HG02763 (cell line): ENCODE measurements around the gene PPP1R1B.

Experiments used
- ATAC-seq: cut with Tn5 transposase; IDR thresholded peaks from one replicate; pipeline ENCODE4 v1.9.1; 2021; ENCODE audit warnings: mild to moderate bottlenecking, moderate library complexity; ENCODE audit not compliant: unreplicated experiment

The PPP1R1B gene

DNA sequence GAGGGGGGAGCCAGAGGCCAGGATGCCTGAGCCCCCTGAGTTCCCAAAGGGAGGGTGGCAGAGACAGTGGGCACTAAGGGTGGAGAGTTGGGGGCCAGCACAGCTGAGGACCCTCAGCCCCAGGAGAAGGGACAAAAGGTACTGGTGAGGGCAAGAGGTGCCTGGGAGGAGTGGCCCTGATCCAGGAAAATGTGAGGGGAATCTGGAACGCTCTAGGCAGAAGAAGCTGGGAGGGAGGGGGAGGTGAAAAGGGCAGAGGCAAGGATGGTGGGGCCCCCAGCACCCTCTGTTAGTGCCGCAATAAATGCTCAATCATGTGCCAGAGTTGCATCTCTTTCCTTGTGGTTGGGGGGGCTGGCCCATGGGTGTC lies 39.5 kb downstream of the PPP1R1B start:
- no peak for ATAC-seq

DNA sequence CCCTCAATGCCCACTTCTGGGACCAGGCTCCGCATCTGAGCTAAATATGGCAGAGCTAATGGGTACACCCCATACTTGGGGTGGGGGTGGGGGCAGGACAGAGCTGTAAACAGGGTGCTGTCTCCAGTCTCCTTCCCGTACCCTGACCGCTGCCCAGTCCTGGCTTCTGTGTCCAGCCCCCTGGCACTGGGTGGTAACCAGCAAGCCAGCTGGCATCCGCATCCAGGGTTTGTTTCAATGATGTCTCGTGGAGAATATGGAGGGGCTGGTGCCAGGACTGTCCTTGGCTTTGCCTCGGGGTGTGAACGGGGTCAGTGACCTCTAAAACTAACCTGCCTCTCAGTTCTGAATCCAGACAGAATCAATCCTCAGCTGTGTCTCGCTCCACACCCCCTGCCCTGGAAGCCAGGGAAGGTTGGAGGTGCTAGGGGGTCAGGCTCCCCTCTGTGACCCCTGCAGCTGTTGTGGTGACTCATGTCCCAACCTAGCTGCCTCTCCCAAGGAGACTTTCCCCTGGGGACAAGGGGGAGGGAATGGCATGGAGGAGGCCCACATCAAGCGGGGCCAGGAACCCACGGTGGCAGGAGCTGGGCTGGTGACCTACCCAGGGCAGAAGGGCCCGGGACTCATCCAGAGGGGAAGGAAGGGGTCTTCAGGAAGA lies 40.0 kb downstream of the PPP1R1B start:
- no peak for ATAC-seq

DNA sequence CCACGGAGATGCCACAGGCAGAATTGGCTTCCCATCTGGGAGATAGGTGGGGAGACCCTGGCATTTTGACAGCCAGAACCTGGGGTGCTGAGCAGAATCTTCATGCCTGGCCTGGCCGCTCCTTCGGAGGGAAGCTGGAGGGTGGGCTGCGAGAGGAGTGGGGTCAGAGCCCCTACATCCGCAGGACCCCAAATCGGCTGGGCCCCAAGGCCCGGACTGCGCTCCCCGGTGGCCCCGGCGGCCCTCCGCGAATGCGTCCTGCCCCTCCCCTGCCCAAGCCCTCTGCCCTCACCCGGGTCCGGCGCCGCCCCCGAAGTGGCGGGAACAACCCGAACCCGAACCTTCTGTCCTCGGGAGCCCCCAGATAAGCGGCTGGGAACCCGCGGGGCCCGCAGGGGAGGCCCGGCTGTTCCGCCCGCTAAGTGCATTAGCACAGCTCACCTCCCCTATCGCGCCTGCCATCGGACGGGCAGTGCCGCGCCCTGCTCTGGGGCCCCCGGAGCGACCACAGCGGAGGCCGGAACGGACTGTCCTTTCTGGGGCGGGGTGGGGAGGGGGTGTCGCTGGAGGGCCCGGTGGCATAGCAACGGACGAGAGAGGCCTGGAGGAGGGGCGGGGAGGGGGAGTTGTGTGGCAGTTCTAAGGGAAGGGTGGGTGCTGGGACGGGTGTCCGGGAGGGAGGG lies 40.7 kb downstream of the PPP1R1B start:
- no peak for ATAC-seq

DNA sequence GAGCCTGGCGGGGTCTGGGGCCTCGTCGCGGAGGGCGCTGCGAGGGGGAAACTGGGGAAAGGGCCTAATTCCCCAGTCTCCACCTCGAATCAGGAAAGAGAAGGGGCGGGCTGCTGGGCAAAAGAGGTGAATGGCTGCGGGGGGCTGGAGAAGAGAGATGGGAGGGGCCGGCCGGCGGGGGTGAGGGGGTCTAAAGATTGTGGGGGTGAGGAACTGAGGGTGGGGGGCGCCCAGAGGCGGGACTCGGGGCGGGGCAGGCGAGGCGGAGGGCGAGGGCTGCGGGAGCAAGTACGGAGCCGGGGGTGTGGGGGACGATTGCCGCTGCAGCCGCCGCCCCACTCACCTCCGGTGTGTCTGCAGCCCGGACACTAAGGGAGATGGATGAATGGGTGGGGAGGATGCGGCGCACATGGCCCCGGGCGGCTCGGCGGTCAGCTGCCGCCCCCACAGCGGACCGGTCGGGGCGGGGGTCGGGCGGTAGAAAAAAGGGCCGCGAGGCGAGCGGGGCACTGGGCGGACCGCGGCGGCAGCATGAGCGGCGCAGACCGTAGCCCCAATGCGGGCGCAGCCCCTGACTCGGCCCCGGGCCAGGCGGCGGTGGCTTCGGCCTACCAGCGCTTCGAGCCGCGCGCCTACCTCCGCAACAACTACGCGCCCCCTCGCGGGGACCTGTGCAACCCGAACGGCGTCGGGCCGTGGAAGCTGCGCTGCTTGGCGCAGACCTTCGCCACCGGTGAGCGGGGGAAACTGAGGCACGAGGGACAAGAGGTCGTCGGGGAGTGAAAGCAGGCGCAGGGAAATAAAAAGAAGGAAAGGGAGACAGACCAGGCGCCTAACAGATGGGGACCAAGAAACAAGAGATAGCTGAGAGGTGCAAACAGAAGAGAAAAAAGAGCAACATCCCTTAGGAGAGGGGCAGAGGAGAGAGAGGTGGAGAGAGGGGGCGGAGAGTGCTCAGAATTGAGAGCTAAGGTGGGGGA lies 41.5 kb downstream of the PPP1R1B start, which contains the start of gene PNMT:
Gene PNMT, plus strand, starts transcription at position 509 of the 980 bp plus-strand sequence. Its CDS starts 23 bp downstream, at position 532.
- no peak for ATAC-seq

DNA sequence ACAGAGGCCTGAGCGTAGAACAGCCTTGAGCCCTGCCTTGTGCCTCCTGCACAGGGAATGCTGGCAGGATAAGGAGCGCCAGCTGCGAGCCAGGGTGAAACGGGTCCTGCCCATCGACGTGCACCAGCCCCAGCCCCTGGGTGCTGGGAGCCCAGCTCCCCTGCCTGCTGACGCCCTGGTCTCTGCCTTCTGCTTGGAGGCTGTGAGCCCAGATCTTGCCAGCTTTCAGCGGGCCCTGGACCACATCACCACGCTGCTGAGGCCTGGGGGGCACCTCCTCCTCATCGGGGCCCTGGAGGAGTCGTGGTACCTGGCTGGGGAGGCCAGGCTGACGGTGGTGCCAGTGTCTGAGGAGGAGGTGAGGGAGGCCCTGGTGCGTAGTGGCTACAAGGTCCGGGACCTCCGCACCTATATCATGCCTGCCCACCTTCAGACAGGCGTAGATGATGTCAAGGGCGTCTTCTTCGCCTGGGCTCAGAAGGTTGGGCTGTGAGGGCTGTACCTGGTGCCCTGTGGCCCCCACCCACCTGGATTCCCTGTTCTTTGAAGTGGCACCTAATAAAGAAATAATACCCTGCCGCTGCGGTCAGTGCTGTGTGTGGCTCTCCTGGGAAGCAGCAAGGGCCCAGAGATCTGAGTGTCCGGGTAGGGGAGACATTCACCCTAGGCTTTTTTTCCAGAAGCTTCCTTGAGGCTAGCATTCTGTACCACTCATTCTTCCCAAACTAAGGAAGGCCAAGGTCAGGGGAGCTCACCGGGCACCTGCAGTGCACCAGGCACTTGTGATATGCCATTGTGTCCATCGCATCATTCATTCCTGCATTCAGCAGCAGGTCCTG lies 43.4 kb downstream of the PPP1R1B start:
- no peak for ATAC-seq

DNA sequence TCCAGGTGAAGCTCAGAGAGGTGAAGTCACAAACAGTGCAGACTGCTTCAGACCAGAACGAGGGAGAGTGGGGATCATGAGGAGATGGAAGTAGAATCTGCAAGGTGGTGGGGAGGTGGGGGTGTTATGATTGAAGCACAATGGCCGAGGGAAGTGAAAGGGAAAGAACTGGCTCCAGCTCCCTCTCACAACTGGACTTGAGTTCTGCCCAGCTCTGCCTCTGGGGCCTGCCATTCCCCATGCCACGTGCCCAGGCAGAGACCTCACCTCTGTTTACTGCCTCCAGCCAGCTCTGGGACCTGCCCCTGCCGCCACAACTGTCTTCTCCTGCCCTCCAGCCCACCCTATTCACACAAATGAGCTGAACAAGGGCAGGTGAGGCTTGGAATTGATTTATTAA lies 44.0 kb downstream of the PPP1R1B start:
- no peak for ATAC-seq

DNA sequence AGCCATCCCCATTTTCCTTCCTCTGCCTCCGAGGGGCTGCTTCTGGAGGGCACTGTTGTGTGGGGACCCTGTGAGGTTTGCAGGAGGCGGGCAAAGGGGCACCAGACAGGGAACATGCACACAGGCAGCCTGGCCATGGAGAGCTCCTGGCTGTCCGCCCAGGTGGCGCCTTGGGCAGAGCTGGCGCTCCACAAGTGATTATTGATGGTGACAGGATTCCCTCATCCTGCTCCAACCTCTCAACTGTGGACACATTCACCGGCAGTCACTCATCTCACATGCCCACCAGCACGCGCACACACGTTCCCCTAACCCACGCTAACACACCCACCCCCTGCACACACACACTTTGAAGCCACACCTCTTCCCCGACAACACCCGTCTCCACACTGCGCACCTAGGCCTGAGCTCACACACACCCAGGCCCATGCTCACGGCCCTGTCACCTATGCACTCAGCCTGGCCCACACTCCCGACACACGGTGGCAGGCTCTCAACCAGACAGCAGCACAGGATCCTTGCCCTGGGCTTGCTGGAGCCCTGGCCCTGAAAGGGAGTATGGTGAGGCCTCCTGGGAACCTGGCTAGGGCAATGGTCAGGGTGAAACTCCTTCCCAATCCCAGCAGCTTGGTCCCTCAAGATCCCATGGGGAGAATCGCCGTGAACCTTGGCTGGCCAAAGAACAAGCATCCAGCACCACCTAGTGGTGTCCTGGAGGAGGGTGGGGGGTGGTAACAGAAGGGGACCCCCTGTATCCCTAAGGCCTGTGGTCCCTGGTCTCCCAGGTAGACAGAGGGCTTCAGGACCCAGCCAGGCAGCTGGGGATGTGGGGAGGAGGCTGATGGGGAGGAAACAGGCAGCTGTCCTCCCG lies 45.1 kb downstream of the PPP1R1B start:
- no peak for ATAC-seq

DNA sequence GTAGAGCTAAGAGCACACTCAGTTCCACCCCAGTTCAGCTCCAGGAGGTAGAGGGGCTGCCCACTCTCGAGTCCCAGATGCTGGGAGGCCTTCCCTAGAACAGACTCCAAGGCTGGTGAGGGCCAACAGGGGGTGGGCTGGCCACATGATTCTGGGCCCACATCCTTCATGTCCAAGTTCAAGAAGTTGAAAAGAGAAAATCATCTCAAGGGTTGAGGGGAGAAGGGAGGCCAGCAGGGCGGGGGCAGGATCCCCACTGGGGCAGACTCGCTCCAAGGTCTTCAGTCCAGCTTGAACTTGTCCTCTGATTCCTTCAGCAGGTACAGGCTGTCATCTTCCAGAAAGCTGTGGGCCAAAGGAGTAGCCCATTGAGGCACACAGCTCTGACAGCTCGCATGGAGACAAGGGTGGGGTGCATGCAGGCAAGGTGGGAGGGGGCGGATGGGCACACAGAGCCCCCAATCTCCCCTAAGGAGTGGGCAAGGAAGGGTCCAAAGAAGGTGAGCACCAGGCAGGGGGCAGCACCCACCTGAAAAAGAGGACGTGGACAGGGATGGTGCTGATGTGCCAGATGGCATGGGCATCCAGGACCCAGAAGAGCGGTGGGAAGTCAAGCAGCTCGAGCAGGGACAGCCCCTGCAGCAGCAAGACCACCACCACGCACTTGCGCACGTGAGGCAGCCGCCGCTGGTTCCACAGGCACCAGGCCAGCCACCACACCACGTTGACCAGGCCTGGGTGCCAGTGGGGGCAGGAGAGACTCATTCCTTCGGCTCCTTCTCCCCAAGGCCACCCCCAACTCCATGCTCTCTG lies 46.0 kb downstream of the PPP1R1B start:
- no peak for ATAC-seq

DNA sequence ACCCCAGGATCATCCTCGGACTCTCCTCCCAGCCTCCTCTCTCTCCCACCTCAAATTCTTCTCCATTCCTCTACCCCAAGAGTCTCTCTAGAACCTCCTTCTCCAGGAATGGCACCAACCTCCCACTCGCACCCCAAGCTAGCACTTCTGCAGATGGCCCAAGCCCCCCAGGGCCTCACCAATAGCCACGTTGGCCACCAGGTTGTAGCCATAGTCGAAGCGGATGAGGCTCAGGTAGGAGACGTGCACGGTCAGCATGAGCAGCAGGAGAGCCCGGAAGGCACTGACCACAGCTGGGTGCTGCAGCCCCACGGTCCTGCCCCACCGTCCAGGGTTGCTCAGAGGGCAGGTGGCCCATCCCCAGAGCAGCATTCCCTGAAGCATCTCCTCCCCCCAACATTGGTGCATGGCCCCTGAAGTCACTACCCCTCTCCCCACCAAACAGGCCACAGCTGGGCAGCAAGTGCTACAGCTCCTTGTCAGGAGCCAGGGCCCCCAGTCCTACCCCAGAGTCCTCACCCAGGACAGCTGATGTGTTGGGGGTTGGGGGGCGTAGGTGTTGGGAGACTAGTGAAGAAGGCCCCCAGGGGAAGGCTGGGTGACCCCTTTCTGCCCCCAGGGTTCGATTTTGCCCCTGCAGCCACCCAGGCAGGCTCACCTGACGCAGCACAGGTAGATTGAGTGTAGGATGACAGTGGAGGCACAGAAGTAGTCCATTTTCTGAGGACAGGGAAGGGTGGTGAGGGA lies 46.8 kb downstream of the PPP1R1B start:
- no peak for ATAC-seq

DNA sequence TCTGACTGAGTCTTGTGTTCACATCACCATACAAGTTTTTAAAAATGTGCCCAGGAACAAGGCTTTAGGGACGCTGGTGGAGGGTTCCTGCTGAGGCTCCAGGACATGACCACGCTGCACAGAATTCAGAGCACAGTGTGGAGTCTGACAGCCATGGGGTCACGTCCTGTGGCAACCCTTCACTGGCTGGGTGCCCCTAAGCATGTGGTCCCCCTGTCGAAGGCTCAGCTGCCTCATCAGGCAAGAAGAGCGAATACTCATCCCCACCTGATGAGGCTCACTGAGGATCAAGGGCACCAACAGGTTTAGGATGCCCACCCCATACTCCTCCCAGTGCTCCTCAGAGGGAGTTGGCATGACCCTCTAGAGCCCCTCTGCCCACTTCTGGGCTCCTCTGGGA lies 47.4 kb downstream of the PPP1R1B start:
- no peak for ATAC-seq

DNA sequence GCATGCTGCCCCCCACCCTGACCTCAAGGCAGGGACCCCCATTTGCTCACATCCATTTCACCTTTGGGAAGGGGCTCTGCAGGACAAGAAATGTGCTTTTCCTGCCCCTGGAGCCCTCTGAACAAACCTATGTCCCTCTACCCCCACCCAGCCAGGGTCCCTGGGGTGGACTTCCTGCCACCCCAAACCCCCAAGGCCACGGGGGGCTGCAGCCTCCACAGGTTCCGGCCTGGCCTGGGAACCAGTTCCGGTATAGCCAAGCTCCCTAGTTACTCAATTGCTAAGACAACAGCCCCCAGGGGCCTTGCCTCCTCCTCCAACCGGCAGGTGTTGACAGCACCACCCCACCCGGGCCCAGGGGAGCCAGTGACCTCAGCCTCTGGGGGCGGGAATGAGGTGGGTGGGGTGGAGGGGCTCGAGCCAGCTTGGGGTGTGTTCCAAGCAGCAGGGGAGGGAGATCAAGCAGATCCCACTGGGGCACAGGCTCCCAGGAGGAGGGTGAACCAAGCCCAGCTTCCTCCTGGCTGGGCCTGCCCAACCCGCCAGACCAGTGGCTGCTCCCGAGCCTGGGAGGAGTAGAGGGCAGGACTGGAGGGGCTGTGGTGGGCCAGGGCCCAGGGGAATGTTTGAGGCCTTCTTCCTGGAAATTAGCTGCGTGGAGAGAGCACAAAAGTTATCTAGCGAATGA lies 48.1 kb downstream of the PPP1R1B start:
- ATAC-seq: no peak

DNA sequence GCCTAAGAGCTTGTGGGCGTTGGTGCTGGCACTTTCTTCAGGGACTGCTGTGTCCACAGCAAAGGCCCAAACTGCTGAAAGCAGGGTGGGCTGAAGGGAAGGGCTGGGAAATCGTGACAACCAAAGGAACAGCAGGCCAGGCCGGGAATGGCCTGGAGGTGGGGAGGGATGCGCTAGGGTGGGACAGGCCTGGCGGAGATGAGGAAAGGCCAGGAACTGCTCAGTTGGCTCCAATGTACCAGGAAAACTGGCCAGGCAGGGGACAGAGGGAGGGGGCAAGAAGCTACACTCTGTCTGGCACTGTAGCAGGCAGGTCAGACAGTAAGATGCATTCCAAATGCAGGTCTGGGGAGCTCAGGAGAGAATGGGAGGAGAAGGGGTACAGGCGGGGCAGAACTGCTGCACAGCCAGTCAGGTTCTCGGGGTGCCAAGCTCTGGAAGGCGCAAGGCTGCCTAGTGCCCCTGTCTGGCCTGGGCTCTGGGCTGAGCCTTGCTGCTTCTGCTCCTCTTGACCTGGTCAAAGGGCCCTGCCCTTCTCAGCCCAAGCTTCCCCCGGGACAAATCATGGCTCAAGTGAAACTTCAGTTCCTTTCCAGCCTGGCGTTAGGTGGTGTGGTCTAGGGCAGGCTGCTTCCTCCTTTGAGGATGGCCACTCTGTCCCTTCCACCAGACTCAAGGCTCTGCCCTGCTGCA lies 48.8 kb downstream of the PPP1R1B start:
- ATAC-seq: no peak

DNA sequence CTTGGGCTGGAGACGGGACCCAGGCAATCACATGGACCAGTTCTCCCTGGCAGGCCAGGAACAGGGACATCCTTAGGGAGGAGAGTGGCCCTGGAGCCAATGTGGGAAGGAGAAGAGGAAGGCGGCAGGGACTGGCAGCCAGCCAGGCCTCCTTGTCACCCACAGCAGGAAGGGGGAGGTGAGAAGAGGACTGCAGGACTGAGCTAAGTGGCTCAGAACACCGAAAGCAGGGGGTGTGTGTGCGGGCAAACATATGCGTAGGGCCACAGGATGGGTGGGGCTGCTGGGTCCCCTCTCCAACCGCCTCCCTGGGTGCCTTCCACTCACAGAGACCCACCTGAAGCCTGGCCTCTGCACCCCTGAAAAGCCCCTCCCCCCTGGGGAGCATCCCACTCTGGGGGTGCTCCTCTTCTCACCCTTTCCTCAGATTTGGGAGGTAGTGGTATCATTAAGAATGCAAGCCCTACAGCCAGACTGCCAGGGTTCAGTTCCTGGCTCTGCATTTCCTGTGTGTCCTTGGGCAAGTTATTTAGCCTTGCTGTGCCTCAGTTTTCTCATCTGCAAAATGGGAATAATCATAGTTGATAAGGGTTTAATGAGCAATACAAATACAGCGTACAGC lies 49.6 kb downstream of the PPP1R1B start:
- no peak for ATAC-seq

DNA sequence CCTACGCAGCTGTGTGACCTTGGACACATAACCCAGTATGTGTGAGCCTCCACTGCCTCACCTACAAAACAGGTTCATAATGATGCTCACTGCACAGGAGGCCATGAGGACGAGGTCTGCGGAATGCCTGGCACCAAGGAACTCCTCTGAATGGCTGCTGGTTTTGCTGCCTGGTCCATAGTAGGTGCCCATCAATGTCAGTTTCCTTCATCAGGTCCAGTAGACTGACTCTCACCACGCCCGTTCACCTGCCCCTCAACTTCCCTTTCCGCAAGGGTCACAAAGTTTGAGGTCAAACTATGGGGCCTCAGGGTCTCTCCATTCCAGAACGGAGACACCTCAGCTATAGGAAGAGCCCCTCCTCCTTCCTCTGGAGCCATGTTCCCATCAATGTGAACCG lies 50.3 kb downstream of the PPP1R1B start:
- ATAC-seq: no peak

DNA sequence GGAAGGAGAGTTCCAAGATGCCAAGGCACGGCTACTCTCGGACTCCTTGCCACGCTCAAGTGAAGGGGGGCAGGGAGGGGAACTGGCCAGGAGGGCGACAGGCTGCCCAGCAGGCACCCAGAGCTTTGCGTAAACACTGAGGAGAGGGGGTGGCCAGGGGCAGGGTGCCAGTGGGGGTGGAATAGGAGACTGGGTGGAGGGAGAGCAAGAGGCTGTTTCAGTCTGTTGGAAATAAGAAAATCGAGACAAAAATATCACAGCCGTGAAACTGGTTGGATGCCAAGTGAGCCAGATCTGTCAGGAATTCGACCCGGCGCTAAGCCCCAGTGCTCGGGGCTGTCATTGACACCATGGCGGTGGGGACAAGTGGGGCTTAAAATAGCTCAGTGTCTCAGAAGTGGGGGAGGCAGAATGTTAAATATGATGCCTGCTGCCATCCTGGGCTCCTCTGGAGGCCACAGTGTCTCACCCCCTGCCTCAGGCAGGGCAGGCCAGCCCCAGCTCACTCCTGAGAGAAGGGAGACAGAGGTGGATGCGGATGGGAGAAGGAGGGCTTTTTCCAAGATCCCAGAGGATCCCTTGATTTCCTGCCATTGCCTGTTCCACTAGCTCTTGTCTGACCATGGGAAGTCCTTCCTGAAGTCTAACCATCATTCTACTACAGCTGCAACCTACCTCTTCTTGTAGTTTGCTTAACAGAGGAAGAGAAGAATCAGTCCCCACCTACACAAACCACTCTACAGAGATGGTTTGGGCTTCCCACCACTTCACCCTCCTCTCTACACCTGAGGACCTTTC lies 51.0 kb downstream of the PPP1R1B start:
- no peak for ATAC-seq
